ENCODE measurements around the gene SBF2.

- TF ChIP-seq REST (IDR thresholded peaks at IDR 0.05; ENCODE audit: insufficient read depth in 1 of 2, low read depth in 2 of 2, low read length in 2 of 2) (no peak), POLR2AphosphoS5 (IDR thresholded peaks at IDR 0.05; ENCODE audit: low read depth, low read length) (no peak), TAF1 (IDR thresholded peaks at IDR 0.05; ENCODE audit: borderline replicate concordance, insufficient read depth, low read length) (no peak), SIN3A (IDR thresholded peaks at IDR 0.05; ENCODE audit: borderline replicate concordance, insufficient read depth, low read length) (no peak)
Observed at GRCh38 chr11:9732453-9732852, 561.6 kb downstream of the SBF2 start.

Measured in PFSK-1 (cell line).